Transverse colon (tissue), 4 donors: Measurements from ENCODE around the gene CALN1. TPM values are rescaled to one million over a fixed set of nuclear protein-coding genes. Genes with fewer than 3 reads are reported as not detected.

ENCODE experiments used
- DNase-seq: peaks from one replicate; pipeline ENCODE4 v3.0.0-alpha.2; 2019
- H3K27ac ChIP-seq, 4 donors: fragments of 200-600 bp; sonication (generic); 2 replicates each; pipeline ENCODE4 v1.5.1; 2016 to 2018; ENCODE audit warnings: inconsistent platforms in 4 of 4
- H3K27me3 ChIP-seq: fragments of 200-600 bp; sonication (generic); 2 replicates; pipeline ENCODE4 v1.5.1; 2017; ENCODE audit warnings: inconsistent platforms
- H3K36me3 ChIP-seq, 4 donors: fragments of 200-600 bp; sonication (generic); 2 replicates each; pipeline ENCODE4 v1.5.1; 2017 to 2019; ENCODE audit warnings: inconsistent platforms in 4 of 4
- H3K4me1 ChIP-seq, 4 donors: fragments of 200-600 bp; sonication (generic); 2 replicates each; pipeline ENCODE4 v1.5.1; 2017 to 2020; ENCODE audit warnings: inconsistent platforms in 4 of 4
- H3K4me3 ChIP-seq, 4 donors: fragments of 200-600 bp; sonication (generic); 1 replicate in 1 of 4; 2 replicates in 3 of 4; pipeline versions ENCODE4 v1.5.1 to v1.6.1; 2017 to 2019; ENCODE audit warnings: inconsistent platforms in 4 of 4
- H3K9me3 ChIP-seq, 2 donors: fragments of 200-600 bp; sonication (generic); 2 replicates each; pipeline ENCODE4 v1.5.1; 2017 to 2019; ENCODE audit warnings: inconsistent platforms in 2 of 2
- EP300 ChIP-seq: sonication (generic); formaldehyde crosslinking; IDR thresholded peaks from one replicate; pipeline ENCODE4 v1.6.1; 2017; ENCODE audit warnings: antibody characterized with exemption, low read depth
- POLR2A ChIP-seq: fragments of 450-650 bp; IDR thresholded peaks from one replicate; pipeline ENCODE4 v1.6.1; 2016; ENCODE audit warnings: antibody characterized with exemption, mild to moderate bottlenecking, moderate library complexity
- POLR2AphosphoS5 ChIP-seq, 3 donors: sonication (generic); formaldehyde crosslinking; IDR thresholded peaks; one replicate each; pipeline ENCODE4 v1.6.1; 2016; ENCODE audit warnings: antibody characterized with exemption in 3 of 3
- WGBS, 2 donors: methylation state at CpG; one replicate each; pipeline ENCODE4 v1.1.5; 2018; ENCODE audit warnings: low coverage in 1 of 2; 5-methylcytosine and 5-hydroxymethylcytosine counted together
- in situ Hi-C, 4 donors: fragments of 200-750 bp; cut with MboI; loops; one replicate each; pipeline versions ENCODE4 v1.15.0 to v1.15.1; 2017; ENCODE audit warnings: low sequenced_read_pairs in 3 of 4, low pct_ligation_motif_present in 1 of 4, low pct_unique_long_range_greater_than_20kb in 1 of 4
- intact Hi-C: fragments of 100-400 bp; cut with DNase I; formaldehyde crosslinking; loops from one replicate; pipeline ENCODE4 v1.15.1; 2023; ENCODE audit warnings: low total_unique reads
- total RNA-seq, 4 donors: library from RNA; depleted of rRNA; stranded (reverse); fragments of >200 nt; gene quantifications; one replicate each; pipeline ENCODE4 v1.1.0, GENCODE V29; 2016
- TF ChIP-seq, protein P1 (sequence below), 5 experiments: fragments of 200-600 bp in 3 of 5; fragments of 450-650 bp in 2 of 5; sonication (generic) in 3 of 5; IDR thresholded peaks; 1 replicate in 2 of 5; 2 replicates in 3 of 5; pipeline ENCODE4 v1.5.1; 2016 to 2017; ENCODE audit warnings: antibody characterized with exemption in 5 of 5, inconsistent platforms in 3 of 5, mild to moderate bottlenecking in 2 of 5, moderate library complexity in 1 of 5

The CALN1 gene
- total RNA-seq, 4 donors from 2014 or later, result not detected

- H3K27me3 ChIP-seq, result no peaks in the 10 kb centered on the region
- WGBS, 2 donors, result 82 to 90% methylated on average over 3 of the region's 3 CpGs
- H3K4me1 ChIP-seq, result no peaks in the 10 kb centered on the region
- H3K9me3 ChIP-seq, result peaks cover 0 to 2% of the 10 kb centered on the region in 2 donors
- TF ChIP-seq, protein P1, sequence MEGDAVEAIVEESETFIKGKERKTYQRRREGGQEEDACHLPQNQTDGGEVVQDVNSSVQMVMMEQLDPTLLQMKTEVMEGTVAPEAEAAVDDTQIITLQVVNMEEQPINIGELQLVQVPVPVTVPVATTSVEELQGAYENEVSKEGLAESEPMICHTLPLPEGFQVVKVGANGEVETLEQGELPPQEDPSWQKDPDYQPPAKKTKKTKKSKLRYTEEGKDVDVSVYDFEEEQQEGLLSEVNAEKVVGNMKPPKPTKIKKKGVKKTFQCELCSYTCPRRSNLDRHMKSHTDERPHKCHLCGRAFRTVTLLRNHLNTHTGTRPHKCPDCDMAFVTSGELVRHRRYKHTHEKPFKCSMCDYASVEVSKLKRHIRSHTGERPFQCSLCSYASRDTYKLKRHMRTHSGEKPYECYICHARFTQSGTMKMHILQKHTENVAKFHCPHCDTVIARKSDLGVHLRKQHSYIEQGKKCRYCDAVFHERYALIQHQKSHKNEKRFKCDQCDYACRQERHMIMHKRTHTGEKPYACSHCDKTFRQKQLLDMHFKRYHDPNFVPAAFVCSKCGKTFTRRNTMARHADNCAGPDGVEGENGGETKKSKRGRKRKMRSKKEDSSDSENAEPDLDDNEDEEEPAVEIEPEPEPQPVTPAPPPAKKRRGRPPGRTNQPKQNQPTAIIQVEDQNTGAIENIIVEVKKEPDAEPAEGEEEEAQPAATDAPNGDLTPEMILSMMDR (IDR thresholded peaks at IDR 0.05), result no peak
- no peak for TF ChIP-seq POLR2A
- TF ChIP-seq POLR2AphosphoS5 (IDR thresholded peaks at IDR 0.05), result no peak
- no peak for TF ChIP-seq EP300
- no peak overlapping the region for H3K4me3 ChIP-seq
- in situ Hi-C loops (no loop called here), intact Hi-C loops (loop anchor here (5.0 kb wide), 1 partner anchor 1245 kb away; no protein-coding TSS in a partner anchor)
- H3K36me3 ChIP-seq, result no peaks in the 10 kb centered on the region
- no peak overlapping the region for H3K27ac ChIP-seq
- no peak for DNase-seq
These were observed 449.5 kb downstream of the CALN1 start for GRCh38 chr7:71962636-71963035.

GRCh38 chr7:71961283-71961682 is 450.9 kb downstream of the CALN1 start:
- TF ChIP-seq, protein P1 (IDR thresholded peaks at IDR 0.05), result no peak
- TF ChIP-seq EP300 (no peak), POLR2A (no peak)
- no peak for DNase-seq
- Histone ChIP-seq H3K27ac (no peak overlapping the region), H3K4me3 (no peak overlapping the region), H3K36me3 (no peaks in the 10 kb centered on the region), H3K27me3 (no peaks in the 10 kb centered on the region), H3K9me3 (peaks cover 0 to 2% of the 10 kb centered on the region in 2 donors), H3K4me1 (no peaks in the 10 kb centered on the region)
- in situ Hi-C loops, result no loop called here
- 79 to 82% methylated on average over 4 of the region's 4 CpGs for WGBS, 2 donors
- intact Hi-C loops, result loop anchor here (5.0 kb wide), 1 partner anchor 1244 kb away; no protein-coding TSS in a partner anchor

DNA sequence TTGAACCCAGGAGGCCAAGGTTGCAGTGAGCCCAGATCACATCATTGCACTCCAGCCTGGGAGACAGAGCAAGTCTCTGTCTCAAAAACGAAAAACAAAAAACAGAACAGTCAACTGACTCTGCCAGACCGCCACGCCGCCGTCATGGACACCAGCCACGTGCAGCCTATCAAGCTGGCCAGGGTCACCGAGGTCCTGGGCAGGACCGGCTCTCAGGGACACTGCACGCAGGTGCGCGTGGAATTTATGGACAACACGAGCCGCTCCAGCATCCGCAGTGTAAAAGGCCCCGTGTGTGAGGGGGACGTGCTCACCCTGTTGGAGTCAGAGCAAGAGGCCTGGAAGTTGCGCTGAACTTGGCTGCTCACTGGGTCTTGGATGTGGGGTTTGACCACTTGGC is 470.0 kb downstream of the CALN1 start:
- Histone ChIP-seq H3K27me3 (no peaks in the 10 kb centered on the region), H3K27ac (no peak overlapping the region), H3K36me3 (no peaks in the 10 kb centered on the region), H3K4me3 (no peak overlapping the region), H3K9me3 (no peaks in the 10 kb centered on the region), H3K4me1 (no peaks in the 10 kb centered on the region)
- no peak for DNase-seq
- in situ Hi-C loops, result no loop called here
- intact Hi-C loops, result no loop called here
- no peak for TF ChIP-seq EP300
- no peak for TF ChIP-seq POLR2AphosphoS5 (IDR thresholded peaks at IDR 0.05)
- no peak for TF ChIP-seq POLR2A
- TF ChIP-seq, protein P1 (IDR thresholded peaks at IDR 0.05), result no peak
- 91 to 94% methylated on average over 15 to 17 of the region's 17 CpGs for WGBS, 2 donors

DNA sequence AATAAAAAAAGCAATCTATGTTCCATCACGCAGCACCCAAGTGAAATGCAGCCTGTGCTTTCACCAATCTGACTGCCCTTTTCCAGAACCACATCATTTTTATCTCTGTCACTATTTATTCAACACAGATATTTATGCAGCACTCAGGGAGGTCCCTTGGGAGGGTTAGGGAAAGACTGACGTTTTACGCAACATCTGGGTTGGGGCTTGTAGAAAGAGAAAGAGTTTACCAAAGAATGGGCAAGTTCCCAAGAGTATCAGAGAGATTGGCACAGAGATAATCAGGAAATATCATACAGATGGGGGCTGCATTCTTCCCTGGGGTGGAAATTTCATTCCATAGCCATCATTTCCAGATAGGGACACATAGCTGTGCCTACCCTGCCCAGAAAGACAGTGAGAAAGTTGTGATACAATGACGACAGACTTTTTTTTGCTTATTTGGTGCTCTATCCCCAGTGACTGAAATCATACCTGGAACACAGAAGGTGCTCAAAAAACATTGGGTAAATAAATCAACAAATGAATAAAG is 474.2 kb downstream of the CALN1 start:
- TF ChIP-seq POLR2AphosphoS5 (IDR thresholded peaks at IDR 0.05), result no peak
- no peak for TF ChIP-seq POLR2A
- Histone ChIP-seq H3K9me3 (no peaks in the 10 kb centered on the region), H3K27ac (no peak overlapping the region), H3K36me3 (no peaks in the 10 kb centered on the region), H3K4me1 (no peaks in the 10 kb centered on the region), H3K27me3 (no peaks in the 10 kb centered on the region), H3K4me3 (no peak overlapping the region)
- intact Hi-C loops, result no loop called here
- no peak for DNase-seq
- in situ Hi-C loops, result no loop called here
- 73 to 74% methylated on average over 3 to 4 of the region's 4 CpGs for WGBS, 2 donors

DNA sequence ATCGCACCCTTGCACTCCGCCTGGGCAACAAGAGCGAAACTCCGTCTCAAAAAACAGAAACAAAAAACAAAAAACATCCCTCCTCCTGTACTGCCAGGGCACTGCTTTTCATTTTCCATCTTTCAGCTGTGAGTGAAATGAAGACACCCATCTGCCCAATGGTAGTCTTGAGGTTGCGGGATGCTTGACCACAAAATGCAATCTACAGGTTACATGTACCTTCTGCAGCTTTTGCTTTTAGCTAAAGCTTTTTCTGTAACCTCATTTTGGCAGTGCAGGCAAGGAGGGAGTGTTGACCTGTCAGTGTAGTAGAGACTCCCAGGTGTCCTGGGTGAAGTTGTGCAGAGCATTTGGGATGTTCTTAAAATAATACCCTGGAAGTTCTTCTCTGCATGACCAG is 476.5 kb downstream of the CALN1 start:
- intact Hi-C loops, result no loop called here

More for the DNA sequence above, 476.5 kb downstream of the CALN1 start:
- WGBS, 2 donors, result 85 to 86% methylated on average over 5 of the region's 5 CpGs
- no peaks in the 10 kb centered on the region for H3K9me3 ChIP-seq
- no peak overlapping the region for H3K4me3 ChIP-seq
- TF ChIP-seq POLR2AphosphoS5 (IDR thresholded peaks at IDR 0.05) (no peak), POLR2A (no peak), EP300 (no peak)
- TF ChIP-seq, protein P1 (IDR thresholded peaks at IDR 0.05), result no peak
- H3K27ac ChIP-seq, result no peak overlapping the region
- in situ Hi-C loops, result no loop called here
- H3K27me3 ChIP-seq, result no peaks in the 10 kb centered on the region
- H3K4me1 ChIP-seq, result no peaks in the 10 kb centered on the region
- no peak for DNase-seq
- no peaks in the 10 kb centered on the region for H3K36me3 ChIP-seq
